Stimulated activated CD8-positive, alpha-beta memory T cell treated with anti-CD3 and anti-CD28 coated beads, Interleukin-4, amount 100 ng/mL, for 48 hours (primary cell): Measurements from ENCODE around the gene PHACTR1.

Experiments used
- DNase-seq: peaks from one replicate; pipeline ENCODE4 v3.0.0-alpha.2; 2020

The PHACTR1 gene

GRCh38 chr6:13166916-13167315 is 450.3 kb downstream of the PHACTR1 start:
- DNase-seq, result no peak

- no peak for DNase-seq
These were observed 455.7 kb downstream of the PHACTR1 start for GRCh38 chr6:13172291-13172690.

- no peak for DNase-seq
These were observed 458.5 kb downstream of the PHACTR1 start for GRCh38 chr6:13175087-13175486.

- no peak for DNase-seq
These were observed 459.2 kb downstream of the PHACTR1 start for GRCh38 chr6:13175759-13176158.

GRCh38 chr6:13177664-13178063 is 461.1 kb downstream of the PHACTR1 start:
- no peak for DNase-seq

GRCh38 chr6:13178107-13178506 is 461.5 kb downstream of the PHACTR1 start:
- no peak for DNase-seq

GRCh38 chr6:13180538-13180937 is 464.0 kb downstream of the PHACTR1 start:
- DNase-seq, result no peak

DNA sequence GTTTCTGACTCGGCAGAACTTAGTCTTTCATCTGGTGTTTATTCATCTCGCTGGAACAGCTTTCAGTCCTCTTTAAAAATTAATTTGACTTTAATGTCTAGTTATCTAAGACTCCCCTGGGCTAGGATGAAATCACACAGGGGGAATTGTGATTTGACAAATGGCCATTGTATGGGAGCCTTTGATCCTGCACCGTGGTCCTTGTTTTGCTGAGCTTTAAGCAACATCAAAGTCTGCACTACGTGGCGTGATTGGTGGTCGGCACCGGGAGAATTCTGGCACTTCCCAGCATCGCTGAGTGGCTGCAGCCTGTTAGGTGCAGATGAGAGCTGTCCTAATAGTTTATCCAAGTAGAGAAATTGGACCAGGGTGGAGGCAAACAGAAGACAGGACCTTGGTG is 464.8 kb downstream of the PHACTR1 start:
- DNase-seq, result no peak

- no peak for DNase-seq
These were observed 467.0 kb downstream of the PHACTR1 start for GRCh38 chr6:13183415-13184088.

DNA sequence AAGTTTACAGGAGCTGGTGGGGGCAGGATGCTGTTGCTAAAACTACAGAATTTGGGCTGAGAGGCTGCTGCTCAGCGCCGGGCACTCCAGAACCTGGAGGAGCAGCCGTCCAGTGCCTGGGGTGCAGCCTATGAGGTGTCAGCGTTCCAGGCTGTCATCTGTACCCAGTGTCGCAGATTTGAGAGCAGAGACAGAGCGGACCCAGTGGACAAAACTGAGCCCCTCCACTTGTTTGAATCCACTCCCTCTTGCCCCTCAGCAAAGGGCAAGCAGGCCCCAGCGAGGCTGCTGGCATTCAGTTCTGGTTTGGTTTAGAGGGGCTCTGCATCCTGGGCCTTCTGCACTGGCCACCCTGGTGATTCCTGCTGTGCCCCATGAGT is 467.5 kb downstream of the PHACTR1 start:
- DNase-seq, result no peak

DNA sequence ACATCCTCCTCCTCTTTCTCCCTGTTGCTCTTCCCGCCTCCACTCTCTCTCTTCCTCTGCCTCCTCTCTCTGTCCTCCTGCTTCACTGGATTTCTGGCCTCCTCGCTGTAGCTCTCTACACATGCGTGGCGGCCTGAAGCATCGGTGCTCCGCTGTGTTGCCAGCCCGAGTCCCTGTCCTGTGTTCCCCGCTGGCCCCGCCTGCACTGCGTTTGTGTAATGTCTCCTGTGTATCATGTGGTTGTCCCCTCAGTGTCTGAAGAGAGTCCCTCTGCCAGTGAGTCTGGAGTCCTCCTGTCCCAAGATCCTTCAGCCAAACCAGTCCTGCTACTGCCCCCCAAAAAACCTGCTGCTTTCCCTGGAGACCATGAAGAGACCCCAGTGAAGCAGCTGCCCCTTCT is 468.0 kb downstream of the PHACTR1 start:
- DNase-seq, result no peak

GRCh38 chr6:13186861-13187260 is 470.3 kb downstream of the PHACTR1 start:
- no peak for DNase-seq

DNA sequence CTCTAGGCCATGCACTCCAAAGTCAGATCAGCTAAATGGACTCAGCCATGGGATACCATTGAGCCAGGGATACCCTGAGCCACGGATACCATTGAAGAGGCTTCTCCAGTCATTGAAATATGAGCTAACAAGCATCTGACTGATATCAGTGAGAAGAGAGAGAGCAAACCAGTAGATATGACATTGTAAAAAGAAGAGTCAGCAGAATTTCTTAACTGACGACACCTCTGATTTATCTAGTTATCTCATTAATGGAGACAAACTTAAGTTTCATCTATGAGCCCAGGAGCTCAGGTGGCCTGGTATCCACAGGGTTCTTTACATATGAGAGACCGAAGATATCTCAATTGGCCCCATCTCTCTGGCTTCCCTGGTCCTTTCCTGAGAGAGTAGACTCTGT is 471.1 kb downstream of the PHACTR1 start:
- no peak for DNase-seq

GRCh38 chr6:13188306-13188705 is 471.7 kb downstream of the PHACTR1 start:
- no peak for DNase-seq

DNA sequence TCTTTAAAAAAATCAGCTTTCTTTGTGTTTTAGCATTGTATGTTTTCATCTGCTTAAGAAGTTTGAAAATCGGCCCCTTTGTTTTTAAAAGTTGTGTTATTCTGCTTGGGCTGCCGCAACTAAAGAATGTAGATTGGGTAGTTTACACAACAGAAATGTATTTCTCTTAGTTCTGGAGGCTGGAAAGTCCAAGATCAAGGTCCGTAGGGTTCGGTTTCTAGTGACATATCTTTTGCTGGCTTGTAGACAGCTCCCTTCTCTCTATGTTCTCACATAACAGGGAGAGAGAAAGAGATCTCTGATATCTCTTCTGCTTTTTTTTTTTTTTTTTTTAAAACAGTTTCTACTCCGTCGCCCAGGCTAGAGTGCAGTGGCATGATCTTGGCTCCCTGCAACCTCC is 473.1 kb downstream of the PHACTR1 start:
- no peak for DNase-seq

GRCh38 chr6:13190376-13190775 is 473.8 kb downstream of the PHACTR1 start:
- no peak for DNase-seq

GRCh38 chr6:13191461-13191860 is 474.9 kb downstream of the PHACTR1 start:
- DNase-seq, result no peak

GRCh38 chr6:13194852-13195251 is 478.3 kb downstream of the PHACTR1 start:
- peak; percentile 33 for DNase-seq

GRCh38 chr6:13195803-13196202 is 479.2 kb downstream of the PHACTR1 start:
- DNase-seq, result no peak

DNA sequence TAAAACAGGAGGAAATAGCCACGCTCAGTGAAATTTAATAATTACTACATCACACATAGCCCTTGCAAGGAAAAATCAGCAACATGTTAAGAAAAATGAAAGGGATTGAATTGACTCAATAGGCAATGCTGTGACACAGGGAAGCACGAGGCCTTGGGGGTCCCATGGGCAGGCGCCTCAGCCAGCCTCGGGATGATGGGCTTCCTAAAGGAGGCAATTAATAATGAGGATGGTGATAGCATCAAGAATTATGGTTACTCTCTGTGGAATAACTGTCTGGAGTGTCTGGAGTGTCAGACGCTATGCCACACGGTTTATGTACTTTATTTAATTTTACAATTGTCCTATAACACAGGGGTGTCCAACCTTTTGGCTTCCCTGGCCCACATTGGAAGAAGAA is 481.6 kb downstream of the PHACTR1 start:
- no peak for DNase-seq

- no peak for DNase-seq
These were observed 484.8 kb downstream of the PHACTR1 start for GRCh38 chr6:13201336-13201735.

- no peak for DNase-seq
These were observed 486.6 kb downstream of the PHACTR1 start for GRCh38 chr6:13203145-13203544.

DNA sequence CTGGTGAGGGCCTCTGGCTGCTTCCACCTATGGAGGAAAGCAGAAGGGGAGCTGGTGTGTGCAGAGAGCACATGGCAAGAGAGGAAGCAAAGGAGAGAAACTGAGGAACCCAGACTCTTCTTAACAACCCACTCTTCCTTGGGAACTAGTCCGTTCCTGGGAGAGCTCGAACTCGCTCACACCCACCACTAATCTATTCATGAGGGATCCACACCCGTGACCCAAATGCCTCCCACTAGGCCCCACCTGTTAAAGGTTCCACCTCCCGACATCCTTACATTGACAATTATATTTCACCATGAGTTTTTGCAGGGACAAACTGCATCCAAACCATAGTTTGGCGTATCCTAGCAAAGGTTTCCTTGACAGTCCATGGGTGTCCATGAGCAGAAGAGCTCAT is 488.5 kb downstream of the PHACTR1 start:
- DNase-seq, result no peak

DNA sequence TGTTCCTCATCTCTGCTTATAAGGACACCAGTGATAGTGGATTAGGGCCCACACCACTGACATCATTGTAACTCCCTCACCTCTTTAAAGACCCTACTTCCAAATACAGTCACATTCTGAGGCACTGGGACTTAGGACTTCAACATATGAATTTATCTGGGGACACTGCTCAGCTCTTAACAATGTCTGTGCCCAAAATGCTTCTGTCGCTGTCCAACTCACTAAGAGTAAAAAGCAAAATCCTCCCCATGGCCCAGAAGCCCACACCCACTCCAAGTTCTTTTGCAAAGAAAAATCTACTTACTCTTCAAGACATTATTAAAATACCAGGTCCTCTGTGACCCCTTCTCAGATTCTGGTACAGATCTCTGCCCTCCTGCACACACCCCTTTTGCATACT is 495.5 kb downstream of the PHACTR1 start:
- DNase-seq, result no peak

DNA sequence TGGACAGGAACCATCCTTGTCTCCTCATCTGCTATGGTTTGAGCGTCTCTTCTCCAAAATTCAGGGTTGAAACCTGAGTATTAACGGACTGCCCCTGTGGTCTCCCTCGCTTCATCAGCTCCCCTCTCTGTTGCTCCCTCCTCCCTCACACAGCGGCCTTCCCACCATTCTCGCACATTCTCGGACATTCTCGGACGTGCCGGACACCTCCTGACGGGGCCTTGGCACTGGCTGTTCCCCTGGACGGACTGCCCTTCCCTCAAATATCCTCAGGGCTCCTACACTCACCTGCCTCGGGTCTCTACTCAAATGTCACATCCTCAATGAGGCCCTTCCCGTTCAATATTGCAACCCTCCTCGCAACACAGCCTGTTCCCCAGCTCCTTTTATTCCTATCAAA is 496.0 kb downstream of the PHACTR1 start:
- no peak for DNase-seq

DNA sequence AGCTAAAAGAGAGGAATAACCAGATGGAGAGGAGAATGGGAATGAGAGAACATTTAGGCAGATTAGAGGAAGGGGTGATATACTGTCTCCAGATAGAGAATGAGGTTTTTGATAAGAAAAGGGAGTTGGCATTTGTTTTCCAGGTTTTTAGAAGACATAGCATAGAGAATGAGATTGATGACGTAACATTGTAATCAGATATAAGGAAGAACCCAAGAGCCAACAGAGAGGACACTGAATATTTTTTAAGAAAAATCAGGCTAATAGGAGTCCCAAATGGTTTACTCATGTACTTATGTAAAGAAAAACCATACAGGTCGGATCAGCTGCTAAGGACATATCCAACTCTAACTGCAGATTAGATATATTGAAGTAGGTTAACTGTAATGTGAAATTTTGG is 498.8 kb downstream of the PHACTR1 start:
- DNase-seq, result no peak
